ENCODE data around the gene SYT5. TPM values are rescaled to one million over a fixed set of nuclear protein-coding genes. Genes with fewer than 3 reads are reported as not detected.
A peak's percentile ranks its signal among the peaks of the same experiment; 100 is the strongest.

The SYT5 gene
- total and polyA plus RNA-seq, 10 of the 15 experiments (the other 5 are each of a cell fraction or from before 2014, with no cell fraction given) = 0.04 to 0.79 (median 0.26) TPM; not detected in 7

DNA sequence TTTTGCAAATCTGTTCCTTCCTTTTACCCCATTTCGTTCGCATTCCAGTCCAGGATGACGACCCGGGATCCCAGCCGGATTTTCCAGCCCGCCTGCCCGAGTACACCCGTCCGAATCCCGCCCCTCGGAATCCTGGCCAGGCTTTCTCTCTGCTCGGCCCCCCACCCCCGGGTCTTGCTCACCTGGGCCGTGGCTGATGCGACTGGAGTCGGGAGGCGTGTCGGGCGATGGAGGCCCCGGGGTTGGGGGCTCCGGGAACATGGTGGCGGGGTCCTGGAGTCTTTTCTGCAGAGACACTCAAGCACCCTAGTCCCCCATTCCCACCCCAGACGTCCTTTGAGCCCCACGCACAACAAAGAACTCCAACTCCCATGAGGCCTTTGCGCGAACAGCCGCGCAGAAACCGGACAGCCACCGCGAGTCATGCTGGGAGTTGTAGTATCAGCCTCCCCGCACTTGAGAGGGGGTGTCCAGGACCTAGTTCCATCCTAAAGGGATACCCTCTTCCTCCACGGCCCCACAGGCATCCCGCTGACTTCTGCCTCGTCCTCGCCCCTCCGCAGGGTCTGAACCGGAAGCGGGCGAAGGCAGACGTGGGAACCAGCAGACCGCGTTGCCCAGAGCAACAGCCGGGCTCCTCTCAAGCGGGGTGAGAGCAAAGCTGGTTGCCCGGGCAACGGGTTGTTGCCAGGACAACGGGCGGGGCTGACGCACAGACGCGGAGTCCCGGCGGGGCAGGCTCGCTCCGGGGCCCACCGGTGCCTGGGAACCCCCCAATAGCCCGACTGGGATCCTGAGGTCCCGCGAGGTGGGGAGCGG is 1.1 kb downstream of the SYT5 start (continued):
- TF ChIP-seq, protein P1, sequence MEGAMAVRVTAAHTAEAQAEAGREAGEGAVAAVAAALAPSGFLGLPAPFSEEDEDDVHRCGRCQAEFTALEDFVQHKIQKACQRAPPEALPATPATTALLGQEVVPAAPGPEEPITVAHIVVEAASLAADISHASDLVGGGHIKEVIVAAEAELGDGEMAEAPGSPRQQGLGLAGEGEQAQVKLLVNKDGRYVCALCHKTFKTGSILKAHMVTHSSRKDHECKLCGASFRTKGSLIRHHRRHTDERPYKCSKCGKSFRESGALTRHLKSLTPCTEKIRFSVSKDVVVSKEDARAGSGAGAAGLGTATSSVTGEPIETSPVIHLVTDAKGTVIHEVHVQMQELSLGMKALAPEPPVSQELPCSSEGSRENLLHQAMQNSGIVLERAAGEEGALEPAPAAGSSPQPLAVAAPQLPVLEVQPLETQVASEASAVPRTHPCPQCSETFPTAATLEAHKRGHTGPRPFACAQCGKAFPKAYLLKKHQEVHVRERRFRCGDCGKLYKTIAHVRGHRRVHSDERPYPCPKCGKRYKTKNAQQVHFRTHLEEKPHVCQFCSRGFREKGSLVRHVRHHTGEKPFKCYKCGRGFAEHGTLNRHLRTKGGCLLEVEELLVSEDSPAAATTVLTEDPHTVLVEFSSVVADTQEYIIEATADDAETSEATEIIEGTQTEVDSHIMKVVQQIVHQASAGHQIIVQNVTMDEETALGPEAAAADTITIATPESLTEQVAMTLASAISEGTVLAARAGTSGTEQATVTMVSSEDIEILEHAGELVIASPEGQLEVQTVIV (IDR thresholded peaks at IDR 0.05; ENCODE audit: borderline replicate concordance, partially characterized antibody) = peak; percentile 60
- TF ChIP-seq NBN (IDR thresholded peaks at IDR 0.05) (peak; percentile 25; the same call in 1 of the 2 replicates), RELA (IDR thresholded peaks at IDR 0.05; ENCODE audit: borderline replicate concordance, partially characterized antibody) (no peak), TCF7 (IDR thresholded peaks at IDR 0.05; ENCODE audit: borderline replicate concordance) (no peak), JUND (IDR thresholded peaks at IDR 0.05; ENCODE audit: low read depth, low read length) (no peak), CHD2 (IDR thresholded peaks at IDR 0.05; ENCODE audit: borderline replicate concordance, low read depth, low read length) (no peak; the same call in 1 of the 2 replicates), POLR2AphosphoS5 (IDR thresholded peaks at IDR 0.05; ENCODE audit: low read length) (no peak), NR2F1 (conservative IDR thresholded peaks at IDR 0.05) (no peak), ZNF217 (IDR thresholded peaks at IDR 0.05) (no peak), FOS (IDR thresholded peaks at IDR 0.05; ENCODE audit: borderline replicate concordance, extremely low read depth, insufficient read length) (no peak), SMAD1 (IDR thresholded peaks at IDR 0.05; ENCODE audit: low read depth, partially characterized antibody) (no peak), ETV6 (conservative IDR thresholded peaks at IDR 0.05 in 1 of 2, IDR thresholded peaks at IDR 0.05 in 1 of 2; ENCODE audit: borderline replicate concordance in 1 of 2, low read depth in 1 of 2) (no peak), CBX3 (IDR thresholded peaks at IDR 0.05; ENCODE audit: borderline replicate concordance, low read depth) (no peak), NR2C2 (IDR thresholded peaks at IDR 0.05; ENCODE audit: borderline replicate concordance, control insufficient read depth, insufficient read length, low read depth) (no peak), EZH2 (IDR thresholded peaks at IDR 0.05; ENCODE audit: borderline replicate concordance, control insufficient read depth, low read depth, low read length) (no peak), KAT2A (conservative IDR thresholded peaks at IDR 0.05; ENCODE audit: control insufficient read depth, low read depth, low read length) (no peak), GABPA (IDR thresholded peaks at IDR 0.05; ENCODE audit: low read depth) (peak; percentile 50; the same call in 1 of the 2 replicates)
- TF ChIP-seq, protein P2, sequence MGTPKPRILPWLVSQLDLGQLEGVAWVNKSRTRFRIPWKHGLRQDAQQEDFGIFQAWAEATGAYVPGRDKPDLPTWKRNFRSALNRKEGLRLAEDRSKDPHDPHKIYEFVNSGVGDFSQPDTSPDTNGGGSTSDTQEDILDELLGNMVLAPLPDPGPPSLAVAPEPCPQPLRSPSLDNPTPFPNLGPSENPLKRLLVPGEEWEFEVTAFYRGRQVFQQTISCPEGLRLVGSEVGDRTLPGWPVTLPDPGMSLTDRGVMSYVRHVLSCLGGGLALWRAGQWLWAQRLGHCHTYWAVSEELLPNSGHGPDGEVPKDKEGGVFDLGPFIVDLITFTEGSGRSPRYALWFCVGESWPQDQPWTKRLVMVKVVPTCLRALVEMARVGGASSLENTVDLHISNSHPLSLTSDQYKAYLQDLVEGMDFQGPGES (IDR thresholded peaks at IDR 0.05) = no peak
- TF ChIP-seq, protein P3, sequence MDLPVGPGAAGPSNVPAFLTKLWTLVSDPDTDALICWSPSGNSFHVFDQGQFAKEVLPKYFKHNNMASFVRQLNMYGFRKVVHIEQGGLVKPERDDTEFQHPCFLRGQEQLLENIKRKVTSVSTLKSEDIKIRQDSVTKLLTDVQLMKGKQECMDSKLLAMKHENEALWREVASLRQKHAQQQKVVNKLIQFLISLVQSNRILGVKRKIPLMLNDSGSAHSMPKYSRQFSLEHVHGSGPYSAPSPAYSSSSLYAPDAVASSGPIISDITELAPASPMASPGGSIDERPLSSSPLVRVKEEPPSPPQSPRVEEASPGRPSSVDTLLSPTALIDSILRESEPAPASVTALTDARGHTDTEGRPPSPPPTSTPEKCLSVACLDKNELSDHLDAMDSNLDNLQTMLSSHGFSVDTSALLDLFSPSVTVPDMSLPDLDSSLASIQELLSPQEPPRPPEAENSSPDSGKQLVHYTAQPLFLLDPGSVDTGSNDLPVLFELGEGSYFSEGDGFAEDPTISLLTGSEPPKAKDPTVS (IDR thresholded peaks at IDR 0.05; ENCODE audit: low read depth, low read length) = no peak
- TF ChIP-seq, protein P4, sequence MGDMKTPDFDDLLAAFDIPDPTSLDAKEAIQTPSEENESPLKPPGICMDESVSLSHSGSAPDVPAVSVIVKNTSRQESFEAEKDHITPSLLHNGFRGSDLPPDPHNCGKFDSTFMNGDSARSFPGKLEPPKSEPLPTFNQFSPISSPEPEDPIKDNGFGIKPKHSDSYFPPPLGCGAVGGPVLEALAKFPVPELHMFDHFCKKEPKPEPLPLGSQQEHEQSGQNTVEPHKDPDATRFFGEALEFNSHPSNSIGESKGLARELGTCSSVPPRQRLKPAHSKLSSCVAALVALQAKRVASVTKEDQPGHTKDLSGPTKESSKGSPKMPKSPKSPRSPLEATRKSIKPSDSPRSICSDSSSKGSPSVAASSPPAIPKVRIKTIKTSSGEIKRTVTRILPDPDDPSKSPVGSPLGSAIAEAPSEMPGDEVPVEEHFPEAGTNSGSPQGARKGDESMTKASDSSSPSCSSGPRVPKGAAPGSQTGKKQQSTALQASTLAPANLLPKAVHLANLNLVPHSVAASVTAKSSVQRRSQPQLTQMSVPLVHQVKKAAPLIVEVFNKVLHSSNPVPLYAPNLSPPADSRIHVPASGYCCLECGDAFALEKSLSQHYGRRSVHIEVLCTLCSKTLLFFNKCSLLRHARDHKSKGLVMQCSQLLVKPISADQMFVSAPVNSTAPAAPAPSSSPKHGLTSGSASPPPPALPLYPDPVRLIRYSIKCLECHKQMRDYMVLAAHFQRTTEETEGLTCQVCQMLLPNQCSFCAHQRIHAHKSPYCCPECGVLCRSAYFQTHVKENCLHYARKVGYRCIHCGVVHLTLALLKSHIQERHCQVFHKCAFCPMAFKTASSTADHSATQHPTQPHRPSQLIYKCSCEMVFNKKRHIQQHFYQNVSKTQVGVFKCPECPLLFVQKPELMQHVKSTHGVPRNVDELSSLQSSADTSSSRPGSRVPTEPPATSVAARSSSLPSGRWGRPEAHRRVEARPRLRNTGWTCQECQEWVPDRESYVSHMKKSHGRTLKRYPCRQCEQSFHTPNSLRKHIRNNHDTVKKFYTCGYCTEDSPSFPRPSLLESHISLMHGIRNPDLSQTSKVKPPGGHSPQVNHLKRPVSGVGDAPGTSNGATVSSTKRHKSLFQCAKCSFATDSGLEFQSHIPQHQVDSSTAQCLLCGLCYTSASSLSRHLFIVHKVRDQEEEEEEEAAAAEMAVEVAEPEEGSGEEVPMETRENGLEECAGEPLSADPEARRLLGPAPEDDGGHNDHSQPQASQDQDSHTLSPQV (IDR thresholded peaks at IDR 0.05) = no peak
